IMR-90 (cell line): Measurements from ENCODE around the gene ELMO1. TPM values are rescaled to one million over a fixed set of nuclear protein-coding genes. Genes with fewer than 3 reads are reported as not detected.
A peak's percentile ranks its signal among the peaks of the same experiment; 100 is the strongest.

Experiments used
- ATAC-seq: fragments of 200-7000 bp; cut with Tn5 transposase; 2 replicates; pipeline ENCODE4 v1.9.1; 2020; ENCODE audit warnings: low read depth, mild to moderate bottlenecking, moderate library complexity
- BruUV-seq: library from RNA; stranded (reverse); fragments of 400-500 nt; replicated peaks from 2 replicates; lab custom pipeline; 2021; lab: Mats Ljungman, UMichigan
- CTCF ChIA-PET: fragments of 300-600 bp; formaldehyde crosslinking; extraction: SDS; loops from one replicate; lab custom pipeline; 2021; ENCODE audit warnings: antibody characterized with exemption; lab: Yijun Ruan, JAX
- POLR2A ChIA-PET: fragments of 300-600 bp; sonication (Branson Sonifier 250); formaldehyde crosslinking; loops from one replicate; lab custom pipeline; 2022; ENCODE audit warnings: antibody characterized with exemption; ENCODE audit not compliant: unreplicated experiment; lab: Charles Lee
- DNase-seq: peaks from one replicate; pipeline ENCODE4 v3.0.0; 2013
- H2AFZ ChIP-seq: replicated peaks from 2 replicates; pipeline ENCODE3; 2013; ENCODE audit warnings: low read length, mild to moderate bottlenecking; ENCODE audit not compliant: poor library complexity
- H2AK5ac ChIP-seq: 2 replicates; pipeline ENCODE4 v1.6.1; 2013; ENCODE audit warnings: low read depth, low read length, inconsistent platforms
- H2AK9ac ChIP-seq: replicated peaks from 2 replicates; pipeline ENCODE3; 2013; ENCODE audit warnings: mild to moderate bottlenecking, low read depth, low read length, moderate library complexity; ENCODE audit not compliant: poor library complexity
- H2BK120ac ChIP-seq: 2 replicates; pipeline ENCODE4 v1.6.1; 2013; ENCODE audit warnings: low read depth, low read length, inconsistent platforms
- H2BK15ac ChIP-seq: 3 replicates; pipeline ENCODE4 v1.6.1; 2013; ENCODE audit warnings: low read depth, low read length, inconsistent platforms
- H2BK20ac ChIP-seq: 2 replicates; pipeline ENCODE4 v1.6.1; 2013; ENCODE audit warnings: low read depth, mild to moderate bottlenecking, inconsistent platforms, low read length, moderate library complexity
- H2BK5ac ChIP-seq: 2 replicates; pipeline ENCODE4 v1.6.1; 2013; ENCODE audit warnings: mild to moderate bottlenecking, low read depth, low read length, inconsistent platforms; ENCODE audit not compliant: poor library complexity, severe bottlenecking
- H3K14ac ChIP-seq: replicated peaks from 2 replicates; pipeline ENCODE4 v1.6.1; 2013; ENCODE audit warnings: low read depth, low read length, inconsistent platforms
- H3K18ac ChIP-seq: 2 replicates; pipeline ENCODE4 v1.6.1; 2013; ENCODE audit warnings: low read depth, low read length, control low read depth
- H3K23ac ChIP-seq: 2 replicates; pipeline ENCODE4 v1.6.1; 2013; ENCODE audit warnings: low read depth, low read length, inconsistent platforms
- H3K27ac ChIP-seq: 2 replicates; pipeline ENCODE4 v1.5.1; 2013; ENCODE audit warnings: mild to moderate bottlenecking, control low read depth, low read length; ENCODE audit not compliant: insufficient read depth
- H3K27me3 ChIP-seq: 2 replicates; pipeline ENCODE4 v1.6.1; 2013; ENCODE audit warnings: low read length; ENCODE audit not compliant: control insufficient read depth, insufficient read depth
- H3K36me3 ChIP-seq: 2 replicates; pipeline ENCODE4 v1.6.1; 2013; ENCODE audit warnings: low read length, mixed read lengths; ENCODE audit not compliant: control insufficient read depth, insufficient read depth
- H3K4ac ChIP-seq: 2 replicates; pipeline ENCODE4 v1.6.1; 2013; ENCODE audit warnings: low read depth, low read length, inconsistent platforms
- H3K4me1 ChIP-seq: 2 replicates; pipeline ENCODE4 v1.6.1; 2013; ENCODE audit warnings: low read length, mixed read lengths; ENCODE audit not compliant: control insufficient read depth, insufficient read depth
- H3K4me2 ChIP-seq: 2 replicates; pipeline ENCODE4 v1.6.1; 2013; ENCODE audit warnings: low read depth, mild to moderate bottlenecking, control low read depth, low read length, moderate library complexity
- H3K4me3 ChIP-seq: 2 replicates; pipeline ENCODE4 v1.5.1; 2013; ENCODE audit warnings: low read depth, mild to moderate bottlenecking, control low read depth, low read length, moderate library complexity; ENCODE audit not compliant: insufficient read depth
- H3K56ac ChIP-seq: 2 replicates; pipeline ENCODE4 v1.6.1; 2013; ENCODE audit warnings: low read length, inconsistent platforms; ENCODE audit not compliant: insufficient read depth; ENCODE audit errors: extremely low read depth
- H3K79me1 ChIP-seq, 2 experiments: 2 replicates each; pipeline ENCODE4 v1.6.1; 2013; ENCODE audit warnings: low read length in 2 of 2, inconsistent platforms in 1 of 2, low read depth in 1 of 2
- H3K9ac ChIP-seq: 2 replicates; pipeline ENCODE4 v1.6.1; 2013; ENCODE audit warnings: low read depth, low read length, control low read depth
- H3K9me1 ChIP-seq: 2 replicates; pipeline ENCODE4 v1.6.1; 2013; ENCODE audit warnings: low read length, inconsistent platforms; ENCODE audit not compliant: insufficient read depth
- H3K9me3 ChIP-seq: 2 replicates; pipeline ENCODE4 v1.6.1; 2013; ENCODE audit warnings: low read length; ENCODE audit not compliant: control insufficient read depth, insufficient read depth
- H4K20me1 ChIP-seq: 2 replicates; pipeline ENCODE4 v1.6.1; 2013; ENCODE audit warnings: low read length, inconsistent platforms; ENCODE audit not compliant: insufficient read depth
- H4K5ac ChIP-seq: 2 replicates; pipeline ENCODE4 v1.6.1; 2013; ENCODE audit warnings: mild to moderate bottlenecking, low read depth, low read length, control low read depth
- H4K8ac ChIP-seq, 2 experiments: 2 replicates each; pipeline ENCODE4 v1.6.1; 2013; ENCODE audit warnings: low read depth in 2 of 2, low read length in 2 of 2, control low read depth in 1 of 2, inconsistent platforms in 1 of 2
- H4K91ac ChIP-seq: 2 replicates; pipeline ENCODE4 v1.6.1; 2013; ENCODE audit warnings: low read depth, low read length, inconsistent platforms; ENCODE audit not compliant: insufficient read depth
- BHLHE40 ChIP-seq: fragments of 150-350 bp; IDR thresholded peaks from 2 replicates; pipeline ENCODE4 v1.6.1; 2016; ENCODE audit warnings: mild to moderate bottlenecking, low read depth, low read length
- CTCF ChIP-seq: conservative IDR thresholded peaks from 2 replicates; pipeline ENCODE4 v1.5.1; 2012; ENCODE audit warnings: mild to moderate bottlenecking, low read depth, low read length, improper control_type of control experiment
- FOS ChIP-seq: fragments of 150-350 bp; IDR thresholded peaks from 2 replicates; pipeline ENCODE4 v1.6.1; 2016; ENCODE audit warnings: low read depth, low read length
- MAFK ChIP-seq: IDR thresholded peaks from 2 replicates; pipeline ENCODE4 v1.6.1; 2012; ENCODE audit warnings: low read depth, low read length, improper control_type of control experiment
- MXI1 ChIP-seq: IDR thresholded peaks from 2 replicates; pipeline ENCODE4 v1.6.1; 2012; ENCODE audit warnings: low read depth, mild to moderate bottlenecking, low read length, moderate library complexity, borderline replicate concordance
- RAD21 ChIP-seq: IDR thresholded peaks from 2 replicates; pipeline ENCODE4 v1.6.1; 2012; ENCODE audit warnings: low read length, improper control_type of control experiment
- SMC3 ChIP-seq: fragments of 150-350 bp; IDR thresholded peaks from 2 replicates; pipeline ENCODE4 v1.6.1; 2016; ENCODE audit warnings: low read depth, mild to moderate bottlenecking, antibody characterized with exemption, low read length, moderate library complexity
- WGBS, 2 experiments: methylation state at CpG; one replicate each; pipeline versions ENCODE4 v1.1.5 to v1.1.7; 2013; ENCODE audit warnings: missing lambda C conversion rate in 2 of 2; ENCODE audit not compliant: insufficient read length in 1 of 2; ENCODE audit errors: extremely low coverage in 2 of 2; 5-methylcytosine and 5-hydroxymethylcytosine counted together
- dilution Hi-C: fragments of 300-500 bp; cut with HindIII; formaldehyde crosslinking; loops from one replicate; pipeline ENCODE4 v1.14.3; 2018; ENCODE audit warnings: low sequenced_read_pairs; ENCODE audit not compliant: unreplicated experiment
- in situ Hi-C: fragments of 300-500 bp; cut with MboI; formaldehyde crosslinking; loops from 3 replicates; pipeline ENCODE4 v1.14.3; 2019; ENCODE audit warnings: low sequenced_read_pairs, inconsistent platforms, mixed read lengths
- intact Hi-C: fragments of 100-400 bp; cut with micrococcal nuclease; formaldehyde crosslinking; loops from 2 replicates; pipeline ENCODE4 v1.10.0; 2022
- polyA plus RNA-seq, 3 experiments: library from polyadenylated mRNA; depleted of rRNA; stranded (reverse); fragments of >200 nt; gene quantifications; 2 replicates each; pipeline ENCODE4 v1.2.3, GENCODE V29; 2012; ENCODE audit warnings: low replicate concordance in 1 of 3
- total RNA-seq: library from RNA; depleted of rRNA; stranded (reverse); fragments of >200 nt; gene quantifications from 2 replicates; pipeline ENCODE4 v1.2.3, GENCODE V29; 2012

Gene ELMO1
- total and polyA plus RNA-seq, 2 of the 4 experiments (the other 2 are of a cell fraction): 0.03 TPM; not detected in 1

GRCh38 chr7:37234928-37235327 is 213.7 kb downstream of the ELMO1 start:
- dilution Hi-C loops: no loop called here
- DNase-seq: no peak

More at GRCh38 chr7:37234928-37235327, 213.7 kb downstream of the ELMO1 start:
- H2BK20ac ChIP-seq: no peak overlapping the region
- H2BK5ac ChIP-seq: no peak overlapping the region
- no peak overlapping the region for H2AK9ac ChIP-seq
- POLR2A ChIA-PET: no interaction called here
- no peak overlapping the region for H2BK15ac ChIP-seq
- H2AK5ac ChIP-seq: no peak overlapping the region
- BruUV-seq: no TSS peak
- H3K14ac ChIP-seq: no peak overlapping the region
- no peak overlapping the region for H3K56ac ChIP-seq
- no peak overlapping the region for H3K4me3 ChIP-seq
- H3K18ac ChIP-seq: no peak overlapping the region
- CTCF ChIA-PET: no interaction called here
- no peak overlapping the region for H3K4me2 ChIP-seq
- in situ Hi-C loops (no loop called here), intact Hi-C loops (no loop called here)
- no peaks in the 10 kb centered on the region for H4K20me1 ChIP-seq
- no peaks in the 10 kb centered on the region for H3K27me3 ChIP-seq
- WGBS, 2 experiments: no CpG with 5 or more reads among the region's 1 CpG
- H3K9ac ChIP-seq: no peak overlapping the region
- no peak for TF ChIP-seq FOS
- TF ChIP-seq MXI1: no peak
- no peak for TF ChIP-seq MAFK
- TF ChIP-seq CTCF: peak; percentile 28; the same call in 1 of the 2 replicates
- peak; percentile 29 for TF ChIP-seq RAD21
- no peak for TF ChIP-seq SMC3
- TF ChIP-seq BHLHE40: no peak
- no peaks in the 10 kb centered on the region for H3K4me1 ChIP-seq
- no peak overlapping the region for H4K91ac ChIP-seq
- no peak overlapping the region for H4K5ac ChIP-seq
- no peaks in the 10 kb centered on the region for H3K36me3 ChIP-seq
- H3K79me1 ChIP-seq: no peaks in the 10 kb centered on the region
- H2BK120ac ChIP-seq: no peak overlapping the region
- no peak overlapping the region for H4K8ac ChIP-seq
- H3K23ac ChIP-seq: no peak overlapping the region
- no peak overlapping the region for H2AFZ ChIP-seq
- no peaks in the 10 kb centered on the region for H3K9me1 ChIP-seq
- H3K4ac ChIP-seq: no peak overlapping the region
- H3K9me3 ChIP-seq: no peaks in the 10 kb centered on the region
- no peak for ATAC-seq
- no peak overlapping the region for H3K27ac ChIP-seq
